Measurements from ENCODE around the gene USP25. TPM values are rescaled to one million over a fixed set of nuclear protein-coding genes. Genes with fewer than 3 reads are reported as not detected.
A peak's percentile ranks its signal among the peaks of the same experiment; 100 is the strongest.

Gene USP25
- total RNA-seq, 4 donors from 2014 or later = 37.4 to 107 (median 69.2) TPM

- TF ChIP-seq POLR2AphosphoS5 (IDR thresholded peaks at IDR 0.05) = no peak
- TF ChIP-seq CTCF (IDR thresholded peaks at IDR 0.05) = no peak
- no peak for TF ChIP-seq POLR2A (IDR thresholded peaks at IDR 0.05)
- TF ChIP-seq EP300 (IDR thresholded peaks at IDR 0.05; ENCODE audit: low read depth) = no peak
- intact Hi-C loops (cut with DNase I; ENCODE audit: low total_unique reads) = no loop called here
- H3K27ac ChIP-seq = no peak overlapping the region
- no peak for DNase-seq
- no peaks in the 10 kb centered on the region for H3K9me3 ChIP-seq
- 69 to 91% methylated on average over 2 to 3 of the region's 3 CpGs for WGBS, 2 donors (ENCODE audit: low coverage in 1 of 2)
- in situ Hi-C loops (cut with MboI; ENCODE audit: low pct_ligation_motif_present in 1 of 4, low pct_unique_long_range_greater_than_20kb in 1 of 4, low sequenced_read_pairs in 3 of 4) = no loop called here
- peaks cover 0 to 4% (median 2%) of the 10 kb centered on the region in 4 donors for H3K4me1 ChIP-seq
- H3K36me3 ChIP-seq = no peaks in the 10 kb centered on the region
- H3K27me3 ChIP-seq = no peaks in the 10 kb centered on the region
- H3K4me3 ChIP-seq = no peak overlapping the region
These were observed 91.1 kb downstream of the USP25 start for GRCh38 chr21:15820852-15821379.

GRCh38 chr21:15823486-15824150 lies 93.8 kb downstream of the USP25 start:
- WGBS, 2 donors (ENCODE audit: low coverage in 1 of 2) = 86 to 90% methylated on average over 4 of the region's 4 CpGs
- Histone ChIP-seq H3K4me3 (no peak overlapping the region), H3K27me3 (no peaks in the 10 kb centered on the region), H3K36me3 (peaks cover 0 to 4% (median 0%) of the 10 kb centered on the region in 4 donors), H3K9me3 (no peaks in the 10 kb centered on the region), H3K4me1 (peaks cover 0 to 12% (median 3%) of the 10 kb centered on the region in 4 donors), H3K27ac (peak overlapping the region in 1 of 4 donors; percentile 4)
- in situ Hi-C loops (cut with MboI; ENCODE audit: low pct_ligation_motif_present in 1 of 4, low pct_unique_long_range_greater_than_20kb in 1 of 4, low sequenced_read_pairs in 3 of 4) (no loop called here), intact Hi-C loops (cut with DNase I; ENCODE audit: low total_unique reads) (no loop called here)
- TF ChIP-seq POLR2A (IDR thresholded peaks at IDR 0.05) = no peak
- no peak for TF ChIP-seq EP300 (IDR thresholded peaks at IDR 0.05; ENCODE audit: low read depth)
- TF ChIP-seq CTCF (IDR thresholded peaks at IDR 0.05) = no peak
- no peak for TF ChIP-seq POLR2AphosphoS5 (IDR thresholded peaks at IDR 0.05)
- no peak for DNase-seq

GRCh38 chr21:15825700-15826099 lies 95.9 kb downstream of the USP25 start:
- peaks cover 0 to 17% (median 3%) of the 10 kb centered on the region in 4 donors for H3K4me1 ChIP-seq
- in situ Hi-C loops (cut with MboI; ENCODE audit: low pct_ligation_motif_present in 1 of 4, low pct_unique_long_range_greater_than_20kb in 1 of 4, low sequenced_read_pairs in 3 of 4) = no loop called here
- H3K36me3 ChIP-seq = peaks cover 0 to 9% (median 2%) of the 10 kb centered on the region in 4 donors
- H3K9me3 ChIP-seq = no peaks in the 10 kb centered on the region
- intact Hi-C loops (cut with DNase I; ENCODE audit: low total_unique reads) = no loop called here
- 36 to 49% methylated on average over 2 of the region's 2 CpGs for WGBS, 2 donors (ENCODE audit: low coverage in 1 of 2)
- H3K27me3 ChIP-seq = no peaks in the 10 kb centered on the region
- H3K27ac ChIP-seq = no peak overlapping the region
- DNase-seq = no peak
- H3K4me3 ChIP-seq = no peak overlapping the region
- no peak for TF ChIP-seq POLR2A (IDR thresholded peaks at IDR 0.05)
- TF ChIP-seq POLR2AphosphoS5 (IDR thresholded peaks at IDR 0.05) = no peak
- TF ChIP-seq CTCF (IDR thresholded peaks at IDR 0.05) = no peak
- TF ChIP-seq EP300 (IDR thresholded peaks at IDR 0.05; ENCODE audit: low read depth) = no peak

- H3K4me1 ChIP-seq = peaks cover 0 to 17% (median 3%) of the 10 kb centered on the region in 4 donors
- peaks cover 0 to 12% (median 5%) of the 10 kb centered on the region in 4 donors for H3K36me3 ChIP-seq
- no peak overlapping the region for H3K4me3 ChIP-seq
- in situ Hi-C loops (cut with MboI; ENCODE audit: low pct_ligation_motif_present in 1 of 4, low pct_unique_long_range_greater_than_20kb in 1 of 4, low sequenced_read_pairs in 3 of 4) (no loop called here), intact Hi-C loops (cut with DNase I; ENCODE audit: low total_unique reads) (no loop called here)
- DNase-seq = peak; percentile 26
- peak in 1 of 3 donors; percentile 11 for TF ChIP-seq POLR2AphosphoS5 (IDR thresholded peaks at IDR 0.05)
- no peak for TF ChIP-seq POLR2A (IDR thresholded peaks at IDR 0.05)
- TF ChIP-seq EP300 (IDR thresholded peaks at IDR 0.05; ENCODE audit: low read depth) = no peak
- TF ChIP-seq CTCF (IDR thresholded peaks at IDR 0.05) = peak; percentile 50 to 63 (median 53)
- no peaks in the 10 kb centered on the region for H3K9me3 ChIP-seq
- H3K27me3 ChIP-seq = no peaks in the 10 kb centered on the region
- 45 to 53% methylated on average over 5 of the region's 5 CpGs for WGBS, 2 donors (ENCODE audit: low coverage in 1 of 2)
- no peak overlapping the region for H3K27ac ChIP-seq
These were observed 96.5 kb downstream of the USP25 start for GRCh38 chr21:15826147-15826780.
